Progenitor cell of endocrine pancreas (in vitro differentiated cells): Measurements from ENCODE around the gene PBX1. TPM values are rescaled to one million over a fixed set of nuclear protein-coding genes. Genes with fewer than 3 reads are reported as not detected.

ENCODE experiments used
- DNase-seq: peaks from one replicate; pipeline ENCODE4 v3.0.0; 2021; ENCODE audit warnings: low spot score; ENCODE audit not compliant: unreplicated experiment
- H3K27ac Mint-ChIP-seq: 2 replicates; pipeline ENCODE4 v1.8.0; 2021; ENCODE audit warnings: mild to moderate bottlenecking, moderate library complexity, mixed read lengths
- H3K27me3 Mint-ChIP-seq: 2 replicates; pipeline ENCODE4 v1.8.0; 2021; ENCODE audit warnings: mixed read lengths
- H3K36me3 Mint-ChIP-seq: 2 replicates; pipeline ENCODE4 v1.8.0; 2022; ENCODE audit warnings: mixed read lengths; ENCODE audit not compliant: insufficient read depth
- H3K4me1 Mint-ChIP-seq: 2 replicates; pipeline ENCODE4 v1.8.0; 2021; ENCODE audit warnings: low read depth, mixed read lengths
- H3K4me3 Mint-ChIP-seq: 2 replicates; pipeline ENCODE4 v1.8.0; 2021; ENCODE audit warnings: low read depth, mild to moderate bottlenecking, moderate library complexity, mixed read lengths
- H3K9me3 Mint-ChIP-seq: 2 replicates; pipeline ENCODE4 v1.8.0; 2021; ENCODE audit warnings: low read depth, mixed read lengths
- total RNA-seq: library from RNA; stranded (reverse); gene quantifications from 2 replicates; pipeline ENCODE4 v1.2.1, GENCODE V29; 2021
- TF ChIP-seq, protein P1 (sequence below): fragments of 200-600 bp; sonication (generic); IDR thresholded peaks from one replicate; pipeline ENCODE4 v1.5.0; 2021; ENCODE audit warnings: antibody characterized with exemption, mild to moderate bottlenecking; ENCODE audit not compliant: unreplicated experiment

PBX1 gene
- total RNA-seq, 1 donor from 2014 or later: 205 TPM

DNA sequence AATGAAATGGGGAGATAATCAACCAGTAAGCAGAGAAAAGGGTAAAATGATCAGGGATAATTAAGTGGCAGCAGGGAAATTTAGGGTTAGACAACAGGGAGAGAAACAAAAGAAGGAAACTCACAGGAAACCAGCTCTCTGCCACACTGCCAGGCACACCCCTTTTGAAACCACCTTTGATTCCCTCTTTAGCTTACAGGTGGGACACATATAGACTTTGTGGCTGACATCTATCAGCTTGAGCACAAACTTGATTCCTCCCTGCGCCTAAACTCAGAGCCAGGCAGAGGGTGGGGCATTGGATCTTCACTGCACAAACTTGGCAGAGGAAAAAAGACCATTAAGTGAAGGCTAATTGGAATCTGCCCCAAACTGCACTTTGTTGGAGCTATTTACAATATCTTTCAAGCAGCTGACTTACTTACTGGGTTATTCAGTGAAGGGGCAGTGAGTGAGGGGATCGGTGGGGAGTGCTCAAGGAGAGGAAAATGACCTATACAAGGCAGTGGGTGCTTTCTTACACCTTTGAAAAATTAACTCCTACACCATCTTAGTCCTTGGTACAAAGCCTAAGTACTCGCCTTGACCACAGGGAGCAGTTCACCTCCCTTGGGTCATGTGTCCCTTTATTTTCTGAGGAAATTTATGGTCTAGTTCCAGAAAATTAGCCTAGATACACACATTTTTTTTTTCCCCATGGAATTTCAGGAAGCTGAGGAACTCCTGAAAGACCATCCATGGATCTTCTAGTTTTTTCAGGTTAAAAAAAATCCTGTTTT is 60.2 kb downstream of the PBX1 start:
- Mint-ChIP-seq H3K4me3 (no peak overlapping the region), H3K4me1 (peaks cover 38% of the 10 kb centered on the region), H3K27ac (no peak overlapping the region)

DNA sequence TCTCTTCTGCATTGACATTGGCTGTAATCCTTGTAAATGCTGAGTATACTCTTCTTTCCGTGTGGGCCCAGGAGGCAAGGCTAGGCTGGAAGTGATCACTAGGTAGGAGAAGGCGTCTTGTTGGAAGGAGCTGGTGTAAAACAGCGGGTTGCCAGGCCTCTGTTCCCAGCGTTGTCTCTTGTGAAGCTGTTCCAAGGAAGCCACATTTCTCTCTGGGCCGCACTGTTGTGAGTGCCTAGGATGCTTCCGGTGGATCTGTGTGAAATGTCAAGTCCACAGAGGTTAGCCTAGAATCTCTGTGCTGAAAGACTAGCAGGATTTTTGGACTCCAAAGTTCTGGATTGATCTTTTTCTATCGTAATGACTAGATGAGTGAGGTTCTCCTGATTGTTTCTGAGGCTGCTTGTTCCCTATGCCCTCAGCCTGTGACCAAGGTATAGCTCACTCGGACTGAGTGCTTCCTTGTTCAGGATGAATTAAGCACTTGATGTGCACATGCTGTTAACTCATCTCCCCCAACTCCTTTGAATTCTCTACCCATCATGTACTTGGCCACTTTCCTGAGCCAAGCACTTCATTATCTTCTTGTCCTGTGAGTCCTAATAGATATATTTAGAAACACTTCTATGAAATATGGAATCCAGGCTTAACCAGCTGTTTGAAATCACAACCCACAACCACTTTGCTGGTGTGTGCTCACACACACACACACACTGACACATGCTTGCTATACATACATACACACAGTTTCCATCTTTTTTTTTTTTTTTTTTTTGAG is 63.3 kb downstream of the PBX1 start:
- Mint-ChIP-seq H3K9me3 (no peaks in the 10 kb centered on the region), H3K27ac (peak overlapping the region; percentile 33), H3K36me3 (peaks cover 11% of the 10 kb centered on the region)

More for the DNA sequence above, 60.2 kb downstream of the PBX1 start:
- H3K36me3 Mint-ChIP-seq: peaks cover 7% of the 10 kb centered on the region
- no peaks in the 10 kb centered on the region for H3K27me3 Mint-ChIP-seq
- TF ChIP-seq, protein P1, sequence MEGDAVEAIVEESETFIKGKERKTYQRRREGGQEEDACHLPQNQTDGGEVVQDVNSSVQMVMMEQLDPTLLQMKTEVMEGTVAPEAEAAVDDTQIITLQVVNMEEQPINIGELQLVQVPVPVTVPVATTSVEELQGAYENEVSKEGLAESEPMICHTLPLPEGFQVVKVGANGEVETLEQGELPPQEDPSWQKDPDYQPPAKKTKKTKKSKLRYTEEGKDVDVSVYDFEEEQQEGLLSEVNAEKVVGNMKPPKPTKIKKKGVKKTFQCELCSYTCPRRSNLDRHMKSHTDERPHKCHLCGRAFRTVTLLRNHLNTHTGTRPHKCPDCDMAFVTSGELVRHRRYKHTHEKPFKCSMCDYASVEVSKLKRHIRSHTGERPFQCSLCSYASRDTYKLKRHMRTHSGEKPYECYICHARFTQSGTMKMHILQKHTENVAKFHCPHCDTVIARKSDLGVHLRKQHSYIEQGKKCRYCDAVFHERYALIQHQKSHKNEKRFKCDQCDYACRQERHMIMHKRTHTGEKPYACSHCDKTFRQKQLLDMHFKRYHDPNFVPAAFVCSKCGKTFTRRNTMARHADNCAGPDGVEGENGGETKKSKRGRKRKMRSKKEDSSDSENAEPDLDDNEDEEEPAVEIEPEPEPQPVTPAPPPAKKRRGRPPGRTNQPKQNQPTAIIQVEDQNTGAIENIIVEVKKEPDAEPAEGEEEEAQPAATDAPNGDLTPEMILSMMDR: no peak
- no peaks in the 10 kb centered on the region for H3K9me3 Mint-ChIP-seq
- DNase-seq: no peak

DNA sequence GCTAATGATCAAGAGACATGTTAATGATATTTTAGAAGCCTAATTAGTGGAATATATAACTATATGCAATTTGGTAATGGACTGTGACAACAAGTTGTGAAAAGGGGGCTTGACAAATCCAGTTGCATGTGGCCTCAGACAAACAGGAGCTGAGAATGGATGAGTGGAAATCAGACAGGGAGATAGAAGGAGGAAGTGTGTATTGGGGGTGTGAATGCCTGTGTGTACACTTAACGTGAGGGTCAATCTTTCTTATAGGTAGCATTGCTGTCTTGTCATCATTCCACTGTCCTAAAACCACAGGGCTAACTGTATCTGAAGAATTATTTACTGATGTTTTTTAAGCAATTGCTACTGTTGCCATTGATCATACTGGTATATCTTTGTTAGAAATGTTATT is 64.8 kb downstream of the PBX1 start:
- Mint-ChIP-seq H3K4me3 (no peak overlapping the region), H3K36me3 (peaks cover 18% of the 10 kb centered on the region), H3K27me3 (no peaks in the 10 kb centered on the region), H3K27ac (peak overlapping the region; percentile 42), H3K4me1 (peaks cover 29% of the 10 kb centered on the region), H3K9me3 (no peaks in the 10 kb centered on the region)
- no peak for DNase-seq
- TF ChIP-seq, protein P1: no peak

More for the DNA sequence above, 63.3 kb downstream of the PBX1 start:
- no peaks in the 10 kb centered on the region for H3K27me3 Mint-ChIP-seq
- H3K4me3 Mint-ChIP-seq: no peak overlapping the region
- TF ChIP-seq, protein P1: no peak
- no peak for DNase-seq
- peaks cover 29% of the 10 kb centered on the region for H3K4me1 Mint-ChIP-seq

DNA sequence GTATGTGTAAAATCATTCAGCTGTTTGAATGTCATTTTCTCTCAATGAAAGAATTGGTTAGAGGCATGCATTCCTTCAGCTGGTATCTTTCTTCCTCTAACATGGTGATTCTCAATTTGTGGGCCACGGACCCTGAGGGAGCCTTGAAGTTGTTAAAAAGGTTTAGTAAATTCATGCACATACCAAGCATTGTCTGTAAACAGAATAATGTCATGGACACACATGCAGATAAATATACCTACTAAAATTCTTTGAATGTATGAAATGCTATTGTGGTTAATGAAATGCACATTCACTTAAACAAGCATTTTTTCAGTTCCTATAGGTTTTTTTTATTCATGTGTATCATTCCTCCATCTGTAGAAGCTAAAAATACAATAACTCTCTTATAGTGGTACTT is 65.4 kb downstream of the PBX1 start:
- no peaks in the 10 kb centered on the region for H3K9me3 Mint-ChIP-seq
- no peak for DNase-seq
- no peaks in the 10 kb centered on the region for H3K27me3 Mint-ChIP-seq
- H3K4me3 Mint-ChIP-seq: no peak overlapping the region
- peaks cover 22% of the 10 kb centered on the region for H3K36me3 Mint-ChIP-seq
- H3K27ac Mint-ChIP-seq: no peak overlapping the region
- H3K4me1 Mint-ChIP-seq: peaks cover 29% of the 10 kb centered on the region
- TF ChIP-seq, protein P1: no peak

DNA sequence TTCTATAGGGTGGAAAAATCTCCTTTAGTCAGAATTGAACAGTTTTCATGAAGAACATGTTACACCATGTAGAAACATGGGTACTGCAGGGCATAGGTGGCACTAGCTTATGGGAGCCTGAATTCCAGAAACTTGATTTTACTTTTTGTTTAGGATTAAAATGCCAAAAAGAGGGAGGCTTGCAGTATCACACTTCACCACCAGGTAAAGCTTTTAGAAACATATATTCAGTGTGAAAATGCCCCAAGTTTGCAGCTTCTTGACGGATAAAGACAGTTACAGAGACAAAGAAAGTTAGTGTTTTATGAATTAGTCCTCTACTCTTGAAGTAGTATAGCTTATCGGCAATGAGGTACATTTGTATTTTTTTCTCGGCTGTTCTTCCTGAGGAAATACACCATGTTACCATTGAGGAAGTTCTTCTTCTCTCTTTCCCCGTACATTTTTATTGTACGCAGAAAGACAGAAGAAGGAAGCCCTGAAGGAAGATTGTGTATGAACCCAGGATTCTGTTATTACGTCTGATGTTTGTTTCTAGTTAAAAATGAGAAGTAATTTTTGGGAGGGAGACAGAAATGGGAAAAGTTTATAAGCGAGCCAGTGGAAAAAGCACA is 66.1 kb downstream of the PBX1 start:
- Mint-ChIP-seq H3K9me3 (no peaks in the 10 kb centered on the region), H3K27ac (no peak overlapping the region), H3K4me3 (no peak overlapping the region), H3K27me3 (no peaks in the 10 kb centered on the region), H3K36me3 (peaks cover 23% of the 10 kb centered on the region), H3K4me1 (peaks cover 29% of the 10 kb centered on the region)
- TF ChIP-seq, protein P1: peak; percentile 55
- no peak for DNase-seq
